Thyroid gland (tissue), 4 donors: Measurements from ENCODE around the gene FGD5. TPM values are rescaled to one million over a fixed set of nuclear protein-coding genes. Genes with fewer than 3 reads are reported as not detected.

Source experiments
- DNase-seq, 2 donors: peaks; one replicate each; pipeline ENCODE4 v3.0.0-alpha.2; 2019
- H3K27ac ChIP-seq, 3 donors: fragments of 200-600 bp; sonication (generic); 1 replicate in 2 of 3; 2 replicates in 1 of 3; pipeline ENCODE4 v1.5.1; 2016 to 2019; ENCODE audit warnings: mild to moderate bottlenecking in 1 of 3, moderate library complexity in 1 of 3
- H3K27me3 ChIP-seq: fragments of 200-600 bp; sonication (generic); one replicate; pipeline ENCODE4 v1.5.1; 2019
- H3K36me3 ChIP-seq, 2 donors: fragments of 200-600 bp; sonication (generic); one replicate each; pipeline ENCODE4 v1.5.1; 2016 to 2019
- H3K4me1 ChIP-seq, 2 donors: fragments of 200-600 bp; sonication (generic); one replicate each; pipeline ENCODE4 v1.5.1; 2017 to 2019
- H3K4me3 ChIP-seq, 3 donors: fragments of 200-600 bp; sonication (generic); replicated peaks in 1 of 3; 1 replicate in 2 of 3; 2 replicates in 1 of 3; pipeline ENCODE4 v1.5.1; 2016; ENCODE audit warnings: mild to moderate bottlenecking in 1 of 3
- H3K9me3 ChIP-seq: fragments of 200-600 bp; sonication (generic); one replicate; pipeline ENCODE4 v1.5.1; 2017
- CTCF ChIP-seq, 6 experiments: fragments of 200-600 bp in 3 of 6; fragments of 450-650 bp in 3 of 6; sonication (generic) in 3 of 6; IDR thresholded peaks; one replicate each; pipeline ENCODE4 v1.5.1; 2016 to 2019; ENCODE audit warnings: antibody characterized with exemption in 6 of 6, mild to moderate bottlenecking in 2 of 6, inconsistent platforms in 1 of 6, moderate library complexity in 1 of 6
- POLR2A ChIP-seq, 2 donors: fragments of 450-650 bp; IDR thresholded peaks; one replicate each; pipeline ENCODE4 v1.6.1; 2017; ENCODE audit warnings: antibody characterized with exemption in 2 of 2, mild to moderate bottlenecking in 2 of 2, moderate library complexity in 1 of 2
- WGBS, 2 donors: methylation state at CpG; one replicate each; pipeline ENCODE4 v1.1.5; 2017; 5-methylcytosine and 5-hydroxymethylcytosine counted together
- intact Hi-C: fragments of 100-400 bp; cut with DNase I; formaldehyde crosslinking; loops from one replicate; pipeline ENCODE4 v1.15.1; 2023
- total RNA-seq, 4 donors: library from RNA; depleted of rRNA; stranded (reverse); fragments of >200 nt; gene quantifications; one replicate each; pipeline ENCODE4 v1.2.3, GENCODE V29; 2016

FGD5 gene
- total RNA-seq, 4 donors from 2014 or later, result 13.0 to 29.3 (median 17.4) TPM

GRCh38 chr3:14909250-14909649 is 90.5 kb downstream of the FGD5 start:
- no peaks in the 10 kb centered on the region for H3K36me3 ChIP-seq
- no peak overlapping the region for H3K27ac ChIP-seq
- H3K4me1 ChIP-seq, result no peaks in the 10 kb centered on the region
- 92 to 95% methylated on average over 5 of the region's 5 CpGs for WGBS, 2 donors
- intact Hi-C loops, result no loop called here
- no peak for DNase-seq
- no peak overlapping the region for H3K4me3 ChIP-seq
- H3K27me3 ChIP-seq, result no peaks in the 10 kb centered on the region
- H3K9me3 ChIP-seq, result no peaks in the 10 kb centered on the region
- TF ChIP-seq POLR2A (IDR thresholded peaks at IDR 0.05), result no peak
- TF ChIP-seq CTCF (IDR thresholded peaks at IDR 0.05), result no peak

- WGBS, 2 donors, result 89 to 91% methylated on average over 11 of the region's 11 CpGs
- no peaks in the 10 kb centered on the region for H3K27me3 ChIP-seq
- no peaks in the 10 kb centered on the region for H3K4me1 ChIP-seq
- TF ChIP-seq CTCF (IDR thresholded peaks at IDR 0.05), result no peak
- TF ChIP-seq POLR2A (IDR thresholded peaks at IDR 0.05), result no peak
- intact Hi-C loops, result loop anchor here (10.0 kb wide), 2 partner anchors 237 to 267 kb away; partner anchors contain the start of gene C3orf20
- no peak overlapping the region for H3K27ac ChIP-seq
- no peaks in the 10 kb centered on the region for H3K9me3 ChIP-seq
- no peaks in the 10 kb centered on the region for H3K36me3 ChIP-seq
- DNase-seq, result no peak
- no peak overlapping the region for H3K4me3 ChIP-seq
Observed at GRCh38 chr3:14911651-14912050, 92.9 kb downstream of the FGD5 start.

DNA sequence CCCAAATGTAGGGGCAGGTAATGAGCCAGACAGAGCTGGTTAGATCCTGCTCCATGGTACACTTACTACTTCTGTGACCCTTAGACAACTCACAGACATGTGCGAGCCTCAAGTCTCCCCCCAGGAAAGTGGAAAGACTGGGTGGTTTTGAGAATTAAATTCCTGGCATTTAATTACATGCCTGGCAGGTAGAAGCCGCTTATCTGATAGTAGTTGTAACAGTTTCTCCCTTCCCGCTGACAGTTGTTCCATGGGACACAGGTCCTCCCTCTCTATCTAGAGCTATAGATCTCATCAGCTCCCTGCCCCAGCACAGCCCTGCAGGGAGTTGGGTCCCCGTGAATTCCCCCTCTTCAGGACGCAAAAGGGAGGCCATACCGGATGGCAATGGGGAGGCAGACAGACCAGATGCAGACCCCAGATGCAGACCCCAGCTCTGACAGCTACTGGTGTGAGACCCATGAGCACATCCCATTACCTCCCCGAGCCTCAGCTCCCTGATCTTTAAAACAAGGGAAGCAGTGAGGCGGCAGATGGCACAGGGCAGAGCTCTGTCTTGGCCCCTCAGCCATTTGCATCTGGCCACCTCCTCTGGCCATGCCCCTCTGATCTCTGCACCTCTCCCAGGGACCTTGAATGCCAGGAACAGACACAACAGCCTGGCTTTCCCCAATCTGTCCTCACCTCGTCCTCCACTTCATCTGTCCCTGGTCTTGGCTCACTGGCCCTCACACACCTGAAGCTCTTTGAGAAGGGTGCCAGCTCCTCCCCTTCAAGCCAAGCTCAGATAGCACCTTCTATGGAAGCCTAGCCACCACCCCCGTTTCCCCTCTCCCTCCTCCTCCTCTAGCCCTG is 94.5 kb downstream of the FGD5 start:
- Histone ChIP-seq H3K9me3 (no peaks in the 10 kb centered on the region), H3K27me3 (no peaks in the 10 kb centered on the region), H3K4me1 (no peaks in the 10 kb centered on the region), H3K36me3 (no peaks in the 10 kb centered on the region), H3K27ac (no peak overlapping the region), H3K4me3 (no peak overlapping the region)
- 75 to 81% methylated on average over 10 of the region's 10 CpGs for WGBS, 2 donors
- no peak for DNase-seq
- TF ChIP-seq CTCF (IDR thresholded peaks at IDR 0.05) (no peak), POLR2A (IDR thresholded peaks at IDR 0.05) (no peak)
- intact Hi-C loops, result loop anchor here (10.0 kb wide), 2 partner anchors 238 to 268 kb away; partner anchors contain the start of gene C3orf20

DNA sequence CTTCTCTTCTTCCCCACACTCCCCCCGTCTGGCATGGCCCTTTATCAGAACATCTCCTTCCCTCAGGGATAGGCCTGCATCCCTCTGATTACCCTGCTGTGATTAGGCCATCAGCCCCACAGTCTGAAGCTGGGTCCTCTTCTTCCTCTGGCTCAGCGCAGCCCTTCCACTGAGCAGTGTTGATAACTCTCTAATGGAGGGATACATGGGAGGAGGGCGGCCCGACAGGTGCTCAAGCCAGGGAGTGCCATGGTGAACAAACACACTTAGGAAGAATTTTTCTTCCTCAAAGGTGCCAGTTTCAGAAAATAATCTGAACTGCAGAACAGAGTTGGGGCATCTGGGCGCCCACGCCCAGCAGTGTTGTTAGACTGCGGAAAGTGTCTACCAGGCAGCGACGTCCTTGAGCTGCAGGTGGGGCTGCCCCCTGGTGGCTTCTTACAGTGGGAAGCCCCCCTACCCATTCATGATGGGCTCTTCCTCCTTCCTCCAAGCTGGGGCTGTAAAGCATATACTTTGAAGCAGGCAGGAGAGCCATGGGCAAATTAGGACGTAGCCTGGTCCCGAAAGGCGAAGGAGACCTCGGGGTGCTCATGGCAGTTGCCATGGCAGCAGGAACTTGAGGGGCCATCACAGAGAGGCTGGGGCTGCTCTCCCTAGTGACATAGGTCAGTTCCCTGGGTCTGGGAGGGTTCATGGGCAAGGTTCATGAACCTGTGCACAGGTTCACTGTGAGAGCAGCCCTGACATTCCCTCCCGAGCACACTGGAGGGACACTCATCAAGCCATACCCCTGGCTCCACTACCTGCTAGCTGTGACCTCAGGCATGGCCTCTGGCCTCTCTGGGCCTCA is 95.4 kb downstream of the FGD5 start:
- intact Hi-C loops, result loop anchor here (10.0 kb wide), 2 partner anchors 239 to 269 kb away; partner anchors contain the start of gene C3orf20
- Histone ChIP-seq H3K27ac (no peak overlapping the region), H3K4me3 (no peak overlapping the region), H3K9me3 (no peaks in the 10 kb centered on the region), H3K36me3 (no peaks in the 10 kb centered on the region), H3K4me1 (no peaks in the 10 kb centered on the region), H3K27me3 (no peaks in the 10 kb centered on the region)
- 74 to 78% methylated on average over 13 of the region's 14 CpGs for WGBS, 2 donors
- TF ChIP-seq CTCF (IDR thresholded peaks at IDR 0.05) (no peak), POLR2A (IDR thresholded peaks at IDR 0.05) (no peak)
- DNase-seq, result no peak
